Parathyroid adenoma (tissue), 2 donors: Measurements from ENCODE around the gene OR1E2.
"Not testable (repeated sequence)": the region's sequence is repeated elsewhere in the genome, so short reads cannot be mapped to it uniquely, and the experiment has no call there.

Source experiments
- H2AFZ ChIP-seq: fragments of 300-600 bp; sonication (generic); one replicate; pipeline ENCODE4 v1.7.0; 2017; ENCODE audit warnings: antibody characterized with exemption, mild to moderate bottlenecking
- H3K27ac ChIP-seq: fragments of 300-600 bp; sonication (generic); one replicate; pipeline ENCODE4 v1.7.0; 2017
- H3K27me3 ChIP-seq: fragments of 300-600 bp; sonication (generic); one replicate; pipeline ENCODE4 v1.7.0; 2017; ENCODE audit warnings: low read length; ENCODE audit not compliant: control insufficient read depth, insufficient read depth
- H3K36me3 ChIP-seq: fragments of 300-600 bp; sonication (generic); one replicate; pipeline ENCODE4 v1.7.0; 2017; ENCODE audit warnings: low read length; ENCODE audit not compliant: control insufficient read depth, insufficient read depth
- H3K4me1 ChIP-seq: fragments of 300-600 bp; sonication (generic); one replicate; pipeline ENCODE4 v1.7.0; 2017; ENCODE audit warnings: control low read depth
- H3K4me2 ChIP-seq: fragments of 300-600 bp; sonication (generic); one replicate; pipeline ENCODE4 v1.7.0; 2017; ENCODE audit warnings: low read length
- H3K4me3 ChIP-seq: fragments of 300-600 bp; sonication (generic); one replicate; pipeline ENCODE4 v1.7.0; 2017; ENCODE audit warnings: low read depth, low read length
- H3K79me2 ChIP-seq: fragments of 300-600 bp; sonication (generic); one replicate; pipeline ENCODE4 v1.7.0; 2017; ENCODE audit warnings: control low read depth
- H3K9ac ChIP-seq: fragments of 300-600 bp; sonication (generic); one replicate; pipeline ENCODE4 v1.7.0; 2017; ENCODE audit warnings: mild to moderate bottlenecking
- H3K9me3 ChIP-seq: fragments of 300-600 bp; sonication (generic); one replicate; pipeline ENCODE4 v1.7.0; 2017; ENCODE audit warnings: low read length; ENCODE audit not compliant: control insufficient read depth
- TF ChIP-seq, protein P1 (sequence below): fragments of 300-600 bp; sonication (generic); IDR thresholded peaks from one replicate; pipeline ENCODE4 v1.7.0; 2017; ENCODE audit warnings: antibody characterized with exemption, mild to moderate bottlenecking
- donor health status: primary hyperparathyroidism.

Gene OR1E2

DNA sequence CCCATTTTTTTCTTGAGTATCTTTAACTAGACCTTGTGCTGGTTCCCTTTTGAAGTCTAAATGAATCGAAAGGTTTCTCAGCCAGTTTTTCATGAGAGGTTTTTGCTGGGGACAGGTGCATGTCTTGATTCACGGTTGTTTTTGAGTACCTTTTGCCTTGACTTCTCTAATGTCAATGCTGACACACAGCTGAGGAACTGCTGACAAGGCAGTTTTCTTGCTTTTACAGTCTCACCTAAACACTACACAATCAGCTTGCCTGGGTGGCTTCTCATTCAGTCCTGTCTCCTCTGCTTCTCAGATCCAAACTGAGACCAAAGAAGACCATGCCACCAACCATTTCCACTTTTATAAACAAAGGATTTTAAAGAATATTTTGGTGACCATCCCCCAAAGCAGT is 15.4 kb downstream of the OR1E2 start:
- H3K36me3 ChIP-seq: no peaks in the 10 kb centered on the region
- H3K9ac ChIP-seq: no peak overlapping the region
- no peaks in the 10 kb centered on the region for H3K4me1 ChIP-seq
- no peaks in the 10 kb centered on the region for H3K27me3 ChIP-seq
- H3K4me2 ChIP-seq: no peak overlapping the region
- TF ChIP-seq, protein P1, sequence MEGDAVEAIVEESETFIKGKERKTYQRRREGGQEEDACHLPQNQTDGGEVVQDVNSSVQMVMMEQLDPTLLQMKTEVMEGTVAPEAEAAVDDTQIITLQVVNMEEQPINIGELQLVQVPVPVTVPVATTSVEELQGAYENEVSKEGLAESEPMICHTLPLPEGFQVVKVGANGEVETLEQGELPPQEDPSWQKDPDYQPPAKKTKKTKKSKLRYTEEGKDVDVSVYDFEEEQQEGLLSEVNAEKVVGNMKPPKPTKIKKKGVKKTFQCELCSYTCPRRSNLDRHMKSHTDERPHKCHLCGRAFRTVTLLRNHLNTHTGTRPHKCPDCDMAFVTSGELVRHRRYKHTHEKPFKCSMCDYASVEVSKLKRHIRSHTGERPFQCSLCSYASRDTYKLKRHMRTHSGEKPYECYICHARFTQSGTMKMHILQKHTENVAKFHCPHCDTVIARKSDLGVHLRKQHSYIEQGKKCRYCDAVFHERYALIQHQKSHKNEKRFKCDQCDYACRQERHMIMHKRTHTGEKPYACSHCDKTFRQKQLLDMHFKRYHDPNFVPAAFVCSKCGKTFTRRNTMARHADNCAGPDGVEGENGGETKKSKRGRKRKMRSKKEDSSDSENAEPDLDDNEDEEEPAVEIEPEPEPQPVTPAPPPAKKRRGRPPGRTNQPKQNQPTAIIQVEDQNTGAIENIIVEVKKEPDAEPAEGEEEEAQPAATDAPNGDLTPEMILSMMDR: no peak
- H2AFZ ChIP-seq: no peak overlapping the region
- no peaks in the 10 kb centered on the region for H3K79me2 ChIP-seq
- H3K27ac ChIP-seq: no peak overlapping the region
- peaks cover 3% of the 10 kb centered on the region for H3K9me3 ChIP-seq
- H3K4me3 ChIP-seq: no peak overlapping the region

DNA sequence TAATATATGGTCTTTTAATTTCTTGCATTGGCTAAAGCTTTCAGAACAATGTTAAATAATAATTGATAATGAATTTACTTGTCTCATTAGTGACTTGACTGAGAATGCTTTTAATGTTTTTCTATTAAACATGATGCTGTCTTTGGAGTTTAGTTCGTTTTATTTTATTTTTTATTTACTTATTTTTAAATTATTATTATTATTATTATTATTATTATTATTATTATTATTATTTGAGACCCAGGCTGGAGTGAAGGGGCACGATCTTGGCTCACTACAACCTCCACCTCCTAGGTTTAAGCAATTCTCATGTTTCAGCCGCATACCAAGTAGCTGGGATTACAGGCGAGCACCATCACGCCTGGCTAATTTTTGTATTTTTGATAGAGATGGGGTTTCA is 18.0 kb downstream of the OR1E2 start:
- TF ChIP-seq, protein P1: no peak
- no peak overlapping the region for H3K9ac ChIP-seq
- H2AFZ ChIP-seq: no peak overlapping the region

DNA sequence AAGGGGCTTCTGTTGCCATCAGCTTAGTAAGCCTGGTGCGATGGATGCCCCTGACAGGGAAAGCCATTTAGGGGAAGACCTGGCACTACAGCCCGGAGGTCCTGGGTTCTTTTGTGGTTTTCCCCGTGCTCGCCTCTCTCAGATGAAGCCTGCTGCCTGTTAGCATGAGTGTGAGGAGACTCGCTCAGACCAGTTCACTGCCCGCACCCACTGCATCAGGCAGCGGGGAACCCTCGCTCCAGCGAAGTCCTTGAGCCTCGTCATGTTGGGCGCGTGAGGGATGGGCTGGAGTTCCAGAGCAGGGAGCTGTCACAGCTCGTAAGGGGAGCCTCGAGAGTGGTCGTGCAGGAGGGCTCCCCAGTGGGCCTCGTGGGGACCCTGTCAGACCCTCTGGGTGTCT is 21.4 kb downstream of the OR1E2 start:
- H2AFZ ChIP-seq, H3K9me3 ChIP-seq, H3K4me1 ChIP-seq, H3K27me3 ChIP-seq, H3K36me3 ChIP-seq, H3K9ac ChIP-seq, H3K27ac ChIP-seq, H3K79me2 ChIP-seq, H3K4me3 ChIP-seq, H3K4me2 ChIP-seq: not testable (repeated sequence)

More for the DNA sequence above, 18.0 kb downstream of the OR1E2 start:
- Histone ChIP-seq H3K27me3 (no peaks in the 10 kb centered on the region), H3K27ac (no peak overlapping the region), H3K4me2 (no peak overlapping the region), H3K36me3 (no peaks in the 10 kb centered on the region), H3K9me3 (peaks cover 3% of the 10 kb centered on the region), H3K4me1 (no peaks in the 10 kb centered on the region), H3K4me3 (no peak overlapping the region), H3K79me2 (no peaks in the 10 kb centered on the region)

DNA sequence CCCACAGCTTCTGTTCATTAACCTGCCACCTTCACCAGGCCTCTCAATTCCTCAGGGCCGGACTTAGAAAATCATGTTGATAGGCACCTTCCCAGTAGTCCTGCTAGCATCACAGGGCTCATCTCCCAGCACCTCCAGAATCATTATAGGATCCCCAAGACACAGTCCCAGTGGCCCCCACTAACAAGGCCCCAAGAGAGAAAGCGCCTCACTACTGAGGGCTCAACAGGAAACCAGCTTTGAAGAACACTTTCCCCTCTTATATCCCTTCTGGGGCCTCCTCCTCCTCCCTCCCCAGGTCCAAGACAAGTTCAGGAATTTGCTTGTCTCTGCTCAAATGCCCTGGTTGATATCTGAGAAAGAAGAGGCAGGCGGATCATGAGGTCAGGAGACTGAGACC is 22.6 kb downstream of the OR1E2 start, which contains the start of gene OR3A3:
Gene OR3A3, plus strand, starts transcription at position 301 of the 400 bp plus-strand sequence.
- Histone ChIP-seq H3K4me3 (no peak within 1 kb of the TSS), H3K9me3 (no peaks in the 10 kb centered on the region), H3K4me2 (no peak within 1 kb of the TSS), H2AFZ (no peak within 1 kb of the TSS), H3K4me1 (no peaks in the 10 kb centered on the region), H3K79me2 (no peaks in the 10 kb centered on the region), H3K27ac (no peak within 1 kb of the TSS), H3K36me3 (no peaks in the 10 kb centered on the region), H3K27me3 (no peaks in the 10 kb centered on the region), H3K9ac (no peak within 1 kb of the TSS)
- TF ChIP-seq, protein P1: no peak

DNA sequence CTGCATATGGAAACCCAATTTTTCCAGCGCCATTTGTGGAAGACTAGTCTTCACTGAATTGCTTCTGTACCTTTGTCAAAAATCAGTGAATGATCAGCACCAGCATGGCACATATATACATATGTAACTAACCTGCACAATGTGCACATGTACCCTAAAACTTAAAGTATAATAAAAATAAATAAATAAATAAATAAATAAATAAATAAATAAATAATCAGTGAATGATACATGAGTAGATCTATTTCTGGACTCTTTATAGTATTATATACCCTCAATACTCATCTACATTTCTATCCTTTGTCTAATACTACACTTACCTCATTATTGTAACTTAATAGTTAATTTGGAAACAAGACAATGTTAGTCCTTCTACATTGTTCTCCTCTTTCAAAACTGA is 29.8 kb downstream of the OR1E2 start:
- not testable (repeated sequence) for H3K9ac ChIP-seq, H3K27ac ChIP-seq, H3K79me2 ChIP-seq, H3K27me3 ChIP-seq, H3K36me3 ChIP-seq, H3K4me3 ChIP-seq, H2AFZ ChIP-seq, H3K9me3 ChIP-seq, H3K4me2 ChIP-seq, H3K4me1 ChIP-seq

DNA sequence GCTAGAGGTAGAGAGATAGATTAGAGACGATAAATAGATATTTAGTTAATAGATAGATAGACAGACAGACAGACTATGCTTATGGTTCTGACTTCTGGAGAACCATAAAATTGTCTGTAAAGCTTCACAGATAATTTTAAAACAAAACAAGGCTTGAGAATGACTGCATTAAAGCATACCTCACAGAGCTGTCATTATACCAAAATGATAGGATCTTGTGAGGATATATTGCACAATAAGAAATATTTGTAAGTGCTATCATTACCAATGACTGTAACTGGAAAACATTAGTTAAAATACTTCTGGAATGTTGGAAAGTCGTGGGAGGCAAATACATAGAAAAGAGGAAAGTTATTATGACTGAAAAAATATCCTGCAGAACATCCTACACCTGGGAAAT is 31.9 kb downstream of the OR1E2 start:
- no peak overlapping the region for H3K27ac ChIP-seq
- H3K9ac ChIP-seq: no peak overlapping the region
- H3K27me3 ChIP-seq: no peaks in the 10 kb centered on the region
- no peaks in the 10 kb centered on the region for H3K9me3 ChIP-seq
- no peaks in the 10 kb centered on the region for H3K36me3 ChIP-seq
- TF ChIP-seq, protein P1: no peak
- H3K4me1 ChIP-seq: no peaks in the 10 kb centered on the region
- H3K79me2 ChIP-seq: no peaks in the 10 kb centered on the region
- H2AFZ ChIP-seq: no peak overlapping the region
- no peak overlapping the region for H3K4me3 ChIP-seq
- H3K4me2 ChIP-seq: no peak overlapping the region
